ENCODE data around the gene FBXL7.

Gene FBXL7

DNA sequence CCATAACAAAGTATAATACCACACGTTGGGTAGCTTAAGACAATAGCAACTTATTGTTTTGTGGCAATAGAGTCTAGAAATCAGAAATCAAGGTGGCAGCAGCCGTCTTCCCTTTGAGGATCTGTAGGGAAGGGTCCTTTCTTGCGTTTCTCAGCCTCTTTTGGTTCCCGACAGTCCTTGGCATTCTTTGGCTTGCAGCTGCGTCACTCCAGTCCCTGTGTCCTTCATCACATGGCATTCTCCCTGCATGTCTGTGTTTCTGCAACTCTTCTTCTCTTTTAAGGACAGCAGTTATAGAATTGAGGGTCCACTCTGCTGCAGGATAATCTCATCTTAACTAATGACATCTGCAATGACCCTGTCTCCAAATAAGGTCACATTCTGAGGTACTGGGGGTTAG, 140.1 kb downstream of the FBXL7 start:
- TF ChIP-seq, protein P1, sequence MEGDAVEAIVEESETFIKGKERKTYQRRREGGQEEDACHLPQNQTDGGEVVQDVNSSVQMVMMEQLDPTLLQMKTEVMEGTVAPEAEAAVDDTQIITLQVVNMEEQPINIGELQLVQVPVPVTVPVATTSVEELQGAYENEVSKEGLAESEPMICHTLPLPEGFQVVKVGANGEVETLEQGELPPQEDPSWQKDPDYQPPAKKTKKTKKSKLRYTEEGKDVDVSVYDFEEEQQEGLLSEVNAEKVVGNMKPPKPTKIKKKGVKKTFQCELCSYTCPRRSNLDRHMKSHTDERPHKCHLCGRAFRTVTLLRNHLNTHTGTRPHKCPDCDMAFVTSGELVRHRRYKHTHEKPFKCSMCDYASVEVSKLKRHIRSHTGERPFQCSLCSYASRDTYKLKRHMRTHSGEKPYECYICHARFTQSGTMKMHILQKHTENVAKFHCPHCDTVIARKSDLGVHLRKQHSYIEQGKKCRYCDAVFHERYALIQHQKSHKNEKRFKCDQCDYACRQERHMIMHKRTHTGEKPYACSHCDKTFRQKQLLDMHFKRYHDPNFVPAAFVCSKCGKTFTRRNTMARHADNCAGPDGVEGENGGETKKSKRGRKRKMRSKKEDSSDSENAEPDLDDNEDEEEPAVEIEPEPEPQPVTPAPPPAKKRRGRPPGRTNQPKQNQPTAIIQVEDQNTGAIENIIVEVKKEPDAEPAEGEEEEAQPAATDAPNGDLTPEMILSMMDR (IDR thresholded peaks at IDR 0.05; ENCODE audit: extremely low read depth, missing control alignments): no peak
- DNase-seq (ENCODE audit: low spot score): no peak

DNA sequence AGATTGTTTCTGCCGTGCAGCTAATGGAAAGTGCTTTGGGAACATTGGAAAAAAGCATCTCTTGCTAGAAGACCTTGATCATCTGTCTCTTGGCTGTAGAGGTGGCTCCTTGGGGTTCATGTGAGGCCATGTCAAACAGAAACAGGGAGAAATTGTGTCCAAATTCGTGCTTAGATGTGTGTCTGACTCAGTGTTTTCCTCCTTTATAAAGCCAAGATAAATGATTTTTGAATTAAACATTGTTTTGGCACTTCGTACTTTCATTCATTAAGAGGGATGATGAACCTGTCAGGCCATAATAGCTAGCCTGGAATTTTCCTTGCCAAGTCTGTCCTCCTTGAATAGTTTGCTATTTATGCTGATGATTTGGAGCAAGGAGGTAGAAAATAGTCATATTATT, 143.8 kb downstream of the FBXL7 start:
- DNase-seq (ENCODE audit: low spot score): no peak
- TF ChIP-seq, protein P1 (IDR thresholded peaks at IDR 0.05; ENCODE audit: extremely low read depth, missing control alignments): no peak

DNA sequence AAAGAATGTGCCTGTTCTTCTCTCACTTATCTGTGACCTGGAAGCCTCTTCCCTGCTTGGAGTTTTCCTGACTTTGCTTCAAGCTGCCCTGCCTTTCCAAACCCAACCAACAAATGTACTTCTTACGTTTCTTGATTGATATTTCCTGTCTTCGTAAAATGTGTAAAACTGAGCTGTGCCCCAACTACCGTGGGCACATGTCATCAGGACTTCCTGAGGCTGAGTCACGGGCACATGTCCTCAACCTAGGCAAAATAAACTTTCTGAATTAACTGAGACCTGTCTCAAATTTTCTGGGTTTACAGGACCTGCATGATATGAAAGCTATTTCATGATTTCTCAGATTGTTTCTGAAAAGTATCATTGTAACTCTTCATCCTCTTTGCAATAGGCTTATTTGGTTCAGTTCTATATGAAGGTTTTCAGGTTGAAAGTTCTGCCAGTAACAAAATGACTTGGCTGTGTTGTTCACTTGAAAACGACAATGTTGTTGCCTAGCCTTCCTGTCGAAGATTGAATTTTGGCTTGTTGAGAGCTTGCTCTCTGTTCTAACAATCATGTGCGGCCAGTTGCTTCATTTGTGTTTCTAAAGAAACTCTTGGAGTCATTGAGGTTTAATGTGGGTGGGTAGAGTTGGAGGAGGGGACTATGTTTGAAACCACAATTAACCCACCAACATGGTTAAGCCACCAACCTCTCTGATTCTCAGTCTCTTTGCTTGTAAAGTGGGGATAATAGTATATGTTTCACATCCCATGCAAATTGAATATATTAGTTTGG, 145.6 kb downstream of the FBXL7 start:
- TF ChIP-seq, protein P1 (IDR thresholded peaks at IDR 0.05; ENCODE audit: extremely low read depth, missing control alignments): no peak
- DNase-seq (ENCODE audit: low spot score): no peak

DNA sequence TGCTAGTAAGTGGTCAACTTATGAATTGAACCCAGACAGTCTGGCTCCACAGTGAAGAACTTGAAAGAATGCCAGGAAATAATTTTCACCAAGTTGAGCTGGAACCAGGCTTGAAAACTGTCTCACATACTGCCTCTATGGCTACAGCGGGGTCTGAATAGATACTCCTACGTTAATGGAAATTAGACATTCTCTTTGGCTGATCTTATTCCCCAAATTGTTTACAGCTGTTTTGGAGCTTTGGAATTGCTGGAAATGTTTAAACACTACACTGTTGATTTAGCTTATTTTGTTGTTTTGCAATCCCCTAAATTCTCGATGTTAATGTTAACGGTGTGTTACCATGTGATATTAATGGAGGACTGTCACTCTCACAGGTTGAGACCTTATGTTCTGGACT, 146.4 kb downstream of the FBXL7 start:
- TF ChIP-seq, protein P1 (IDR thresholded peaks at IDR 0.05; ENCODE audit: extremely low read depth, missing control alignments): no peak
- DNase-seq (ENCODE audit: low spot score): no peak

DNA sequence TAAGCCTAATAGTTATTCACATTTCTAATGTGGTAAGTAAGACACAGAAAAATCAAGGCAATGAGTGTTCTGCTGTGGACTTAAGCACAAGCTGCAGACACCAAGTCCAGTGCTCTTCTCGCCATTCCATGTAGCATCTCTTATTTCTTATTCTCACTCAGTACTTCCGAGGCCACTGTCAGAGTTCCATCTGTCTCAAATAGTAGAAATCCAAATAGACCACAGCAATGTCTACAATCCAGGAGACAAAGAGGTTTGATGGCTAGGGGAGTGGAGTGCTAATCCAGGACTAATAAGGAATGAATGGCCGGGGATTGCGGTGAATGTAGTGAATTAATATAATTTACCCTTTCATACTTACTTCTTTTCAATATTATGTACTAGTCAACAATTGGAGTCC, 147.3 kb downstream of the FBXL7 start:
- TF ChIP-seq, protein P1 (IDR thresholded peaks at IDR 0.05; ENCODE audit: extremely low read depth, missing control alignments): no peak
- no peak for DNase-seq (ENCODE audit: low spot score)

DNA sequence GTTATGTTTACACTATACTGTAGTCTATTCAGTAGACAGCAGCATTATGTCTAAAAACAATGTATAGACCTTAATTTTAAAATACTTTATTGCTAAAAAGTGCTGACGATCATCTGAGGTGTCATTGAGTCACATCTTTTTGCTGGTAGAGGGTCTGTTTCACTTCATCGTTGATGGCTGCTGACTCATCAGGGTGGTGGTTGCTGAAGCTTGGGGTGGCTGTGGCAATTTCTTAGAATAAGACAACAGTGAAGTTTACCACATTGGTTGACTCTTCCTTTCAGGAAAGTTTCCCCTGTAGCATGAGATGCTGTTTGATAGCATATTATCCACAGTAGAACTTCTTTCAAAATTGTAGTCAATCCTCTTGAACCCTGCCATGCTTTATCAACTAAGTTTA, 150.3 kb downstream of the FBXL7 start:
- TF ChIP-seq, protein P1 (IDR thresholded peaks at IDR 0.05; ENCODE audit: extremely low read depth, missing control alignments): no peak
- DNase-seq (ENCODE audit: low spot score): no peak

DNA sequence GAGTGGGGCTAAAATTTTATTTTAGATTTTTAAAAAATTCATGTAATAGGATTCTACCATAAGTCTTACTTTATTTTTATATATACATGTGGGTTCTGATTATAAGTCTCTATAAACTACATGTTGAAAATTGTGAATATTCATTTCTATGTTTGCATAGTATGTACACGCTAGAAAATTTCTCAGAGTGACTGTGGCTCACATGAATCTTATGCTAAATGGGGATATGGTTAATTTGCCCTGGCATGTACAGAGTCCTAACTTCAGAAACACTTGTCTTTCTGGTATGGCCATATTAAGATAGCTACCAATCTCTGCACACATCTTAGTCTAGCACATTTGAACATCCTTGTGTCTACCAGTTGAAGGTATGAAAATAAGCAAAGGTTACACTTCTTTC, 154.8 kb downstream of the FBXL7 start:
- TF ChIP-seq, protein P1 (IDR thresholded peaks at IDR 0.05; ENCODE audit: extremely low read depth, missing control alignments): no peak
- DNase-seq (ENCODE audit: low spot score): no peak
